ENCODE data around the gene NR0B2. TPM values are rescaled to one million over a fixed set of nuclear protein-coding genes. Genes with fewer than 3 reads are reported as not detected.

The NR0B2 gene
- total and polyA plus RNA-seq, 10 of the 15 experiments (the other 5 are each of a cell fraction or from before 2014, with no cell fraction given), result not detected

DNA sequence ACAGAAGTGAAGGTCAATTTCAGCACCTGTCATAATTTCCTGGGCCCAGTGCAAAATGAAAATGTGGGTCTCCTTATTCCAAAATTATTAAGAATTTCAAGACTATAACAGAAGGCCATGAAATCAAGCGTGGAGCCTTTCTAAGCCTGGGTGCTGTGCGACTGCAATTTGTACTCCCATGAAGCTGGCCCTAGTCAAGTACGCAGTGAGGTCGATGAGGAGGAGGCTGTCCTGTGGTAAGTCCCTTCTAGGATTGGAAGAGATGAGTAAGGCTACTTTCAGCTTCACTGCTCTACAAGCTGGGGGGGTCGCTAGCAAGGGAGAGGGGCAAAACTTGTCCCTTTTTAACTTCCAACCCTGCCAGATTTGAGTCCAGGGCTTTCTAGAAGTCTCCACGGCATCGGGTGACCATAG is 7.4 kb upstream of the NR0B2 start:
- peak overlapping the region; percentile 99 for H3K4me2 ChIP-seq (ENCODE audit: control insufficient read depth, insufficient read depth)
- H4K20me1 ChIP-seq (ENCODE audit: control insufficient read depth, insufficient read depth), result no peaks in the 10 kb centered on the region; the same call in 1 of the 2 replicates
- RAD21 ChIA-PET (ENCODE audit: unreplicated experiment), result interaction anchor here (1.4 kb wide), 1 partner anchor 20 kb away, joined by 3 read pairs; the partner anchor contains the start of gene GPATCH3
- H3K79me2 ChIP-seq (ENCODE audit: control insufficient read depth, insufficient read depth, low read length), result peaks cover 28% of the 10 kb centered on the region
- peak overlapping the region; percentile 36; the same call in 1 of the 2 replicates for H3K27ac ChIP-seq (ENCODE audit: control insufficient read depth, insufficient read depth)
- in situ Hi-C loops (cut with MboI), result no loop called here
- peaks cover 5 to 11% of the 10 kb centered on the region in 2 experiments for H3K36me3 ChIP-seq (ENCODE audit: control insufficient read depth in 2 of 2, insufficient read depth in 2 of 2, low read length in 1 of 2)
- SMC1A ChIA-PET (ENCODE audit: uncharacterized antibody, unreplicated experiment), result interaction anchor here (0.6 to 2.0 kb wide), 4 partner anchors 10 to 326 kb away, joined by 3 to 11 read pairs (median 4); partner anchors contain the start of gene GPATCH3
- peak overlapping the region; percentile 67 for H3K4me3 ChIP-seq
- DNase-seq (ENCODE audit: low read depth, low spot score), result no peak
- peak; percentile 29 for ATAC-seq
- TF ChIP-seq TCF12 (IDR thresholded peaks at IDR 0.05; ENCODE audit: low read depth, low read length) (no peak), ZNF217 (IDR thresholded peaks at IDR 0.05) (no peak), NR2C2 (IDR thresholded peaks at IDR 0.05; ENCODE audit: borderline replicate concordance, control insufficient read depth, insufficient read length, low read depth) (no peak), SIN3A (IDR thresholded peaks at IDR 0.05; ENCODE audit: low read depth, low read length) (peak; percentile 54; the same call in 1 of the 2 replicates), MEF2B (IDR thresholded peaks at IDR 0.05; ENCODE audit: partially characterized antibody, poor library complexity, severe bottlenecking) (peak; percentile 28), ZNF384 (IDR thresholded peaks at IDR 0.05; ENCODE audit: borderline replicate concordance, low read depth, low read length) (no peak), BMI1 (IDR thresholded peaks at IDR 0.05; ENCODE audit: borderline replicate concordance) (peak; percentile 91), HSF1 (IDR thresholded peaks at IDR 0.05; ENCODE audit: low read depth, low read length) (peak; percentile 99), ASH2L (IDR thresholded peaks at IDR 0.05; ENCODE audit: borderline replicate concordance, low read depth) (no peak), RUNX3 (IDR thresholded peaks at IDR 0.05; ENCODE audit: low read length) (no peak), RELB (IDR thresholded peaks at IDR 0.05; ENCODE audit: low read depth) (peak; percentile 21; the same call in 1 of the 2 replicates)
- TF ChIP-seq, protein P1, sequence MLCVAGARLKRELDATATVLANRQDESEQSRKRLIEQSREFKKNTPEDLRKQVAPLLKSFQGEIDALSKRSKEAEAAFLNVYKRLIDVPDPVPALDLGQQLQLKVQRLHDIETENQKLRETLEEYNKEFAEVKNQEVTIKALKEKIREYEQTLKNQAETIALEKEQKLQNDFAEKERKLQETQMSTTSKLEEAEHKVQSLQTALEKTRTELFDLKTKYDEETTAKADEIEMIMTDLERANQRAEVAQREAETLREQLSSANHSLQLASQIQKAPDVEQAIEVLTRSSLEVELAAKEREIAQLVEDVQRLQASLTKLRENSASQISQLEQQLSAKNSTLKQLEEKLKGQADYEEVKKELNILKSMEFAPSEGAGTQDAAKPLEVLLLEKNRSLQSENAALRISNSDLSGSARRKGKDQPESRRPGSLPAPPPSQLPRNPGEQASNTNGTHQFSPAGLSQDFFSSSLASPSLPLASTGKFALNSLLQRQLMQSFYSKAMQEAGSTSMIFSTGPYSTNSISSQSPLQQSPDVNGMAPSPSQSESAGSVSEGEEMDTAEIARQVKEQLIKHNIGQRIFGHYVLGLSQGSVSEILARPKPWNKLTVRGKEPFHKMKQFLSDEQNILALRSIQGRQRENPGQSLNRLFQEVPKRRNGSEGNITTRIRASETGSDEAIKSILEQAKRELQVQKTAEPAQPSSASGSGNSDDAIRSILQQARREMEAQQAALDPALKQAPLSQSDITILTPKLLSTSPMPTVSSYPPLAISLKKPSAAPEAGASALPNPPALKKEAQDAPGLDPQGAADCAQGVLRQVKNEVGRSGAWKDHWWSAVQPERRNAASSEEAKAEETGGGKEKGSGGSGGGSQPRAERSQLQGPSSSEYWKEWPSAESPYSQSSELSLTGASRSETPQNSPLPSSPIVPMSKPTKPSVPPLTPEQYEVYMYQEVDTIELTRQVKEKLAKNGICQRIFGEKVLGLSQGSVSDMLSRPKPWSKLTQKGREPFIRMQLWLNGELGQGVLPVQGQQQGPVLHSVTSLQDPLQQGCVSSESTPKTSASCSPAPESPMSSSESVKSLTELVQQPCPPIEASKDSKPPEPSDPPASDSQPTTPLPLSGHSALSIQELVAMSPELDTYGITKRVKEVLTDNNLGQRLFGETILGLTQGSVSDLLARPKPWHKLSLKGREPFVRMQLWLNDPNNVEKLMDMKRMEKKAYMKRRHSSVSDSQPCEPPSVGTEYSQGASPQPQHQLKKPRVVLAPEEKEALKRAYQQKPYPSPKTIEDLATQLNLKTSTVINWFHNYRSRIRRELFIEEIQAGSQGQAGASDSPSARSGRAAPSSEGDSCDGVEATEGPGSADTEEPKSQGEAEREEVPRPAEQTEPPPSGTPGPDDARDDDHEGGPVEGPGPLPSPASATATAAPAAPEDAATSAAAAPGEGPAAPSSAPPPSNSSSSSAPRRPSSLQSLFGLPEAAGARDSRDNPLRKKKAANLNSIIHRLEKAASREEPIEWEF (IDR thresholded peaks at IDR 0.05; ENCODE audit: insufficient replicate concordance, low read depth, low read length), result no peak
- TF ChIP-seq, protein P2, sequence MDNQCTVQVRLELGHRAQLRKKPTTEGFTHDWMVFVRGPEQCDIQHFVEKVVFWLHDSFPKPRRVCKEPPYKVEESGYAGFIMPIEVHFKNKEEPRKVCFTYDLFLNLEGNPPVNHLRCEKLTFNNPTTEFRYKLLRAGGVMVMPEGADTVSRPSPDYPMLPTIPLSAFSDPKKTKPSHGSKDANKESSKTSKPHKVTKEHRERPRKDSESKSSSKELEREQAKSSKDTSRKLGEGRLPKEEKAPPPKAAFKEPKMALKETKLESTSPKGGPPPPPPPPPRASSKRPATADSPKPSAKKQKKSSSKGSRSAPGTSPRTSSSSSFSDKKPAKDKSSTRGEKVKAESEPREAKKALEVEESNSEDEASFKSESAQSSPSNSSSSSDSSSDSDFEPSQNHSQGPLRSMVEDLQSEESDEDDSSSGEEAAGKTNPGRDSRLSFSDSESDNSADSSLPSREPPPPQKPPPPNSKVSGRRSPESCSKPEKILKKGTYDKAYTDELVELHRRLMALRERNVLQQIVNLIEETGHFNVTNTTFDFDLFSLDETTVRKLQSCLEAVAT (IDR thresholded peaks at IDR 0.05), result peak; percentile 49; the same call in 1 of the 2 replicates
- peaks cover 5% of the 10 kb centered on the region; the same call in 1 of the 2 replicates for H3K4me1 ChIP-seq (ENCODE audit: control insufficient read depth, insufficient read depth, low read length)
- POLR2A ChIA-PET, result interaction anchor here (0.7 to 2.6 kb wide), 2 partner anchors 18 to 21 kb away, joined by 3 to 12 read pairs; partner anchors contain the start of gene GPATCH3
- intact Hi-C loops (cut with micrococcal nuclease; ENCODE audit: unreplicated experiment), result no loop called here
- no peak for FAIRE-seq
- WGBS (ENCODE audit: insufficient coverage, insufficient replicate concordance, low lambda C conversion rate, missing lambda C conversion rate), result 13% methylated on average over 7 of the region's 7 CpGs
- no peaks in the 10 kb centered on the region for H3K27me3 ChIP-seq (replicated peaks in 1 of 2; ENCODE audit: control insufficient read depth in 2 of 2, insufficient read depth in 2 of 2, low read length in 1 of 2)
- H3K9me3 ChIP-seq (replicated peaks; ENCODE audit: control insufficient read depth, insufficient read depth, low read length), result no peaks in the 10 kb centered on the region
- no TSS peak for BruUV-seq (replicated peaks)
- peak overlapping the region; percentile 97 for H2AFZ ChIP-seq (ENCODE audit: control insufficient read depth, low read depth, low read length)
- CTCF ChIA-PET, result interaction anchor here (1.0 kb wide), 1 partner anchor 191 kb away, joined by 3 read pairs; no protein-coding TSS in a partner anchor
- peak overlapping the region; percentile 84 for H3K9ac ChIP-seq (ENCODE audit: control insufficient read depth, insufficient read depth, low read length)
